ENCODE data around the gene KAT7.

The KAT7 gene

GRCh38 chr17:49760932-49761558, 27.4 kb upstream of the KAT7 start:
- no peak for DNase-seq

DNA sequence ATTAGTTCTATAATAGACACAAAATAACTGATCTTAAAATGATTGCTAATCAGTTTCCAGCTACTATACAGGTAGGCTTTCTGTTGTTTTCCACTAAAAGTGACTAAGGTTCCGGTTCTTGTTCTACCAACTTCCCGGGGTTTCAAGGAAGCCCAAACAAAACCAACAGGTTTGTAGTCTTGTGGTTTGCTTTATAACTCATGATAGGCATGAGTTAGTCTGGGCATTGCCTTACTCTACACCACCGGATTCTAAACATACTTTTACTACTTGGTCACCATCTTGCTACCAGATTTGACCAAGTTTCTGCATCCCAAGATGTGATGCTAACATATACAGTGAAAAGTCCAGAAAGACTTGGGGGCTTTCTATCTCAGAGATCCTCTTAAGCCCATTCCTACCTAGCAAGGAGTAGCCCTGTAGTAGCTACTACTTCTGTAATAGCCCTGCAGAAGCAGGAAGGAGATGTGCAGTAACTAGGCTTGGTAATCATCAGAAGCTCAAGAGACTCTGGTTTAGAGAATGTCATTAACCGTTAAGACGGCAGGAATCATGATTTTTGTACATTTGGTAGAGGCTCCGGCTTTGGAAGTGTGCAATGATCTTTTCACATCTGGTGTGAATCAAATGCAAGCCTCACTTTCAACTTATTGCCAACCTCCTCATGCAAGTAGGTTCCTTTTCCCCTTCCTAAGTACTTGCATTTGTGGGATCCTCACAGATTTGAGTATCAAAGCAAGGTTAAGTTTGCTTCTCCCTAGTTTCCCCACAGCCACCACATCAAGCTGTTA, 26.1 kb upstream of the KAT7 start:
- DNase-seq: no peak

DNA sequence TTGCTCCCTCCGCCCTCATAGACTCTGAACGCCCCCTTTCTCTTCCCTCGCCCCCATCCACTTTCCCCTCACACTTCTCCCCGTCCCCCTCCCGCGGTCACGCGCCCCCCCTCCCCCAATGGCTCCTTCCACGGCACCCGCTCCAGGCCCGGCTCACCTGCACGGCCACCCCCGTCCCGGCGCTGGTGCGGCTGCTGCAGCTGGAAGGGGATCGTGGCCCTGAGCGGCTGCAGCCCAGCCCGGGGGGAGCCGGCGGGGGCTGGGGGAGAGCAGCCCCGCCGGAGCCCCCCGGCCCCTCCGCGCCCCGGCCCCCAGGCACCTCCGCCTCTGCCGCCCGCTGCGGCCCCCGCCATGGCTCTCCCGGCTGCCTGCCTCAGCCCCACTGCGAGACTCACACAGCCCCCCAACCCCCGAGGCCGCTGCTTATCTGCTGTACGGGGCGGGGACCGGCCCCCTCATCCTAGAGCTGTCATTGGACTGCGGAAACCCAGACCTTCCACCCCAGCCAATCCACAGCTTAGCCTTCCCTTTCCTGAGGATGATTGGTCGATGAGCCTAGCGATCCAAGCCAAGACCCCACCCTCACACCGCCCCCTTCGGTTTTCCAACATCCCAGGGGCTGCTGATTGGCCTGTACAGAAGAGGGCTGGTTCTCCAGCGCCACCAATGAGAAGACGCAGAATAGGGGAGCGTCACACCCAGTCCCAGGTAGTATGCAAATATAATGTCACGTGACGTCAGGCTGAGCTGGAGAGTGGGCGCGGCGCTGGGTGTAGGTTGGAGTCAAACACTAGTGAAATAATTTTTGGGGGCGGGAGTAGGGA, 24.5 kb upstream of the KAT7 start, which contains the start of gene FAM117A:
FAM117A (minus strand) TSS at position 397 of the 824 bp plus-strand sequence; CDS start at position 353, 44 bp downstream.
- DNase-seq: peak; percentile 96

DNA sequence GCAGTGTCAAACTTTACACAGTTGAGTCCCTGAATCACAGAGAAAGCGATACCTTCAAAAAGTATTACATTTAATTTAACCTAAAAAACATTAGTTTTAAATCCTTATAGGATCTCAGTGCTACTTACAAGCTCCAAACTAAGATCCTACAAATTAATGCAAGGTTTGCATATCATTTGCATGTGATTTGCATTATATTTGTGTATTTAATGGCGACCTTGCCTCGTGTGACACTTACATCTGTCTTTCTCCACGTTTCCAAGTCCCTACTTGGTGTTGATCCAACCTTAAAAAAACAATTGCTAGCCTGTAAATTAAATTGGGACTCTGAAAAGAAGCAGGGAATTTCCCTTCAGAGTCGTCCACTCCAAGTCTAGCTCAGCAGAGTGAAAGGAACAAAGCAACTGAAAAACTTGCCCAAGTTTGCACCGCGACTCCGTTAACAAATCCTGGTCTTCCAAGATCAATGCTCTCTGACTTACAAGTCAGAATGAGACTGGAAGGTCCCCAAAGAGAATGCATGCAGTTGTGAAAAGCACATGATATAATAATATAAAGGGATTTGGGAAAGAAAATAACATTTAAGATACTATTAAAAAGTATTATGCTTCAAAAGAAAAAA, 23.8 kb upstream of the KAT7 start:
- no peak for DNase-seq

DNA sequence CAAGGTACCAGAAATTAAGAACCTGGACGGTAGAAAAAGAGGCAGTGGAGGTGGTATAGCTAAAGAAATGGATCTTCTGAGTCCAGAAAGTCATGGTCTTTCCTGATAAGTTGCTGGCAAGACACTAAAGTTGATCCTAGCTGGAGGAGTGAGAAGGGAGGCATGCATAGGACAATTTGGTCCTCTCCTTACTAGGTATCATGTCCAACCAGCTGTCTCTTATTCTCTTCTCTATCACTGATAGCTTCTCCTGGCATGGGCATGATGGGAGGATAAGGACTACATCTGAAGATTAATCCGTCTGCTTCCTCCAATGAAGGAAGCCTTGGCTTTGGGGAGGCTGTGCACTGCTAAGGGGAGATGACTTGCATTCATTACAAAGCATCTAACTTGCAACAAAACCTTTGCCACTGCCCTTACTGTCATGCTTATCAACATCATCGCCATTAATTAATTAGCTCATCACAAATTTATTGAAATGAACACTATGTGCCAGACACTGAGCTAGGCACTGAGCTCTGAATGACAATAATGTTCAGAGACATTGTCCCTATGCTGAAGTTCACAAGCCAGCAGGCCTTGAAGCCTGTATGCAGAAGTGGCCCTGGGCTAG, 21.5 kb upstream of the KAT7 start:
- DNase-seq: no peak

GRCh38 chr17:49775546-49776260, 12.8 kb upstream of the KAT7 start:
- no peak for DNase-seq

DNA sequence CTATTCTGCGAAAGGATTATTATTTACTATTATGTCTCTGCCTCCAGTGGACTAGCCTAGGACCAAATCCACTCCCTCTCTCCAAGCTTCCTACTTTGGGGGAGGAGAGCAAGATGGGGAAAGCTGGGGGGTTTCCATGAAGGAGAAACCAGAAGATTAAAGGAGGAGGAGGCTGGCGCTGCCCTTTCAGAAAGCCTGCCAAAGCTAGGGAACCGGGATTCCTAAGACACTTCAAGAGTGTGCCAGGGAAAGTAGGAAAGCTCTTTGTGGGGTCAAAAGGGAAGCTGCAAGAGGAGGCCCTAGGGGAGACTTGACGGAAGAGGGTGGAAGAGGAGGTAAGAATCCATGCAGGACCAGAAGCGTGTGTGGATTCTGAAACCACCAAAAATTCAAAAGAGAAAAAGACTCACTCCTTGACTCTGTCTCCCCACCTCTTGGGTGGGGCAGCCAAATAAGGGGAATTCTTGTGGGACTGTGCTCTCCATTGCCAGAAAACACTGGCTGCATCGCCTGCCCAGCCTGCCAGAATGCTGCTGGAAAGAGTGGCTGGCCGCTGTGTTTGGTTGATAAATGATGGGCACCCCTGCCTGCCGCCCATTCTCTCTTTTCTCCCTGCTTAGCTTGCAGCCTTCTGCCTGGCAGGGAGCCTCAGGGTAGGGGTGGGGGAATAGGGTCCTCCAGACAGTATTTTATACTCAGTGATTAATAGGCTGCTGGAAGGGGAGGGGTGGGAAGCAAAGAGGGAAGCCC, 11.8 kb upstream of the KAT7 start:
- DNase-seq: no peak

DNA sequence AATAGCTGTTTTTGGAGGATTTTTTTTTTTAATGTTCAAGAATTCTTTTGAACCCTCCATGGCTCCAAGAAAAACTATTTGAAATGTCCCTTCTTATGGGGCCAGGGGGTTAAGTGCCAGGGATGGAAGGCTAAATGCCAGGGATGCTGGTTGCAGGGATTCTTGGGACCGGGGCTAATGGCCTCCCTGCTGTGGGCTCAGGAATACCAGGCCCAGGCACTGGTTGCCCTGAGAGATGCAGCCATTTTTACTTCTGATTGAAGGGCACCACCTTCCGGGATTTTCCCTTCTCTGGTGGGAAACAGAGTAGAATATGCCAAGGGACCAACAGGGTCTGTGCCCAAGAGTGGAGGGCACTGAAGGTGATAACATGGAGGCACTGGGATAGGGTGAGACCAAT, 10.9 kb upstream of the KAT7 start:
- no peak for DNase-seq

DNA sequence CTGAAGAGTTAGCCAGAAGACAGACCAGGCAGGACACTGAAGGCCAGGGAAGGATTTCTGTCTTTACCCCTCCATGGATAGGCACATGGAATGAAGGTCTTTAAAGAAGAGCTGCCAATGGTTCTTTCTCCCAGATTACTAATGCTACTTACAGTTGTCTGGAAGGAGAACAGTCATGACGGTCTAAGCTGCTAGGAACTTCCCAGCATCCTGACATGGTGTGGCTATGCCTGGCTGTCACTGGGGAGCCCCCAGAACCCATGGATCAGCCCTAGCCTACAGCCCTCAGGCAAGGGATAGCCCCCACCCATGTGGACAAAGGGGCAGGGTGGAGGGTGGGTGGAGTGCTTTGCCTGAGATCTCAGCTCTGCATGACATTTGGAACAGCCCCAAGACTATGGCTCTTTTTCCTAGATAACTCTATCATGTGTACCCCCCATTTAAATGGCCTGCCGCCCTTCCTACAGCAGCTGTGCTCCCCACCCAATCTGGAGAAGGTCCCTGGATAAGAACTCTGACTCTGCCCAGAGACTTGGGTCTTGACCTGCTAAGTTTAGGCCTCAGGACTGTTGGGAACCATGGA, 9.2 kb upstream of the KAT7 start:
- no peak for DNase-seq

DNA sequence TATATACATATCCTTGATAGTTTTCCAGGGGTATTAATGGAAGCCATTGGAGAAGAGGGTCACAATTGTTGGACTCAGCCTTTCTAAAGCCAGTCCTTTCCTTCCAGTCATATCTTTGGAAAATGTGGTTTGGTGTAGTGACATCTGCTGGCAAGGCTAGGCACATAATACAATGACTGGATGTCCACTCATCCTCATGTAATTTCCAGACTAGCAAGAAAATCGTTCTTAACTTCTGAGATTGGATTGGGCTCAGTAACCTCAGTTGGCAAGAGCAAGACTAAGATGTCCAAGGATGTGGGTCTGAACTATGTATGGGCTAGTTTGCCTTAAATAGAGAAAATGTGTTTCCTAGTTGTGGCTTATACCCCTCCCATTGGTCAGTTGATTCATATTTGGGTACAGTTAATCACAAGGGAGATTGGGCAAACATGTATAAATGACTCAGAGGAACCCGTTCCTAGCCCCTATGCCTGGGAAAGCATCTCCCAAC, 8.7 kb upstream of the KAT7 start:
- DNase-seq: no peak

DNA sequence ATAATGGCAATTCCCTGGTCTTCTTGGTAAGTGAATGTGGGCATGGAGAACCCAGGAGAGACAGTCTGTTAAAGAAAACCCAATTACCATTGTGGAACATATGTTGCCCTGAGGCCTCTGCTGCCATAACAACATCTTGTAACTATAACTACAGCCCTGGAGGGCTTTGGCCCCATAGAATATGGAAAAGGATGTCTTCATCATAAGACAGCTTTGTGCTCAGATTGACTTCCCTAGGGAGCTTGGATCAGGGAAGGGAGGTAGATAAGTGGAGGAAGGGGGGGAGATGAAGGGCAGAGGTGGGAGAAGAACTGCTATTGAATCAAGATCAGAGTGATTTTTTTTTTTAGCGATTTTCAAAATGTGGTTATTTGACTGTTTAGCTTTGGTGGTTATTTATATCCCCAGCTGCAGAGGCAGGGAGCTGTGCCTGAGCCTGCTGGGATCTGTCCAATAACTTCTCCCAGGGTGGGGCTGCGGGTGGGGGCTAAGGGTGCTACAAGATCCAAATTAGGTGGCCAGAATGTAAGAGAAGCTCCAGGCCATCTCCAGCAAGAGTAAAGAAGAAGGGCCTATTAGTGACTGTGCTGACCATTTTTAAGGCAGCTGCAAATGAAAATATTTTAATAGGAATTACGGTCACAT, 5.3 kb upstream of the KAT7 start:
- DNase-seq: no peak

- DNase-seq: no peak
Observed at GRCh38 chr17:49783791-49784190, 4.7 kb upstream of the KAT7 start.

DNA sequence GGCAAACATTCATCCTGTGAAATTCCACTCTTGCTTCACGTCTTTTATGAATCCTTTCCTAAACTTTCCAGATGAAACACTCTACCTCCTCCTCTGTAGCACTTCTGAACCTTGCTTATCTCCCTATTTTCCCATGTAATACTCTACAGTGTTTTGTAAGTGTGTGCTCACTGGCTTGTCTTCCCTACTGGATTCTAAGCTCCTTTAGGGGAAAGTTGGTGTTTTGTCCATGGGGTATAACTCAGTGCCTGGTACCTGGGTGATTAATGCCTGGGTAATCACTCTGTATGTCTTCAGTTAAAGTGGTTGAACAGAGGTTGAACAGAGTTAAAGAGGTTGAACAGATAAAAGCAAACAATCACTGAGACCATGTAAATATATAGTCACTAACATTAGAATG, 3.8 kb upstream of the KAT7 start:
- DNase-seq: no peak

- no peak for DNase-seq
Observed at GRCh38 chr17:49787884-49788477, 500 bp upstream of the KAT7 start.

GRCh38 chr17:49789243-49789578, 730 bp downstream of the KAT7 start:
- DNase-seq: no peak

GRCh38 chr17:49793309-49793708, 4.8 kb downstream of the KAT7 start:
- DNase-seq: no peak

GRCh38 chr17:49795372-49795771, 6.9 kb downstream of the KAT7 start:
- no peak for DNase-seq

DNA sequence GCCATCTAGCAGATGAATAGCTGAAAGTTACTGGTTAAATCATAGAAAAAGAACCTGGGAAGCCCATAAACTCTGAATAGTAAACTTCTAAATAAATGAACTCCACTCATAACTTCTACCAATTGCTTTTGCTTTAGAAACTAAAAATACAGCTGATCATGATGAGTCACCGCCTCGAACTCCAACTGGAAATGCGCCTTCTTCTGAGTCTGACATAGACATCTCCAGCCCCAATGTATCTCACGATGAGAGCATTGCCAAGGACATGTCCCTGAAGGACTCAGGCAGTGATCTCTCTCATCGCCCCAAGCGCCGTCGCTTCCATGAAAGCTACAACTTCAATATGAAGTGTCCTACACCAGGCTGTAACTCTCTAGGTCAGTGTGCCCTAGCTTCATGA, 9.7 kb downstream of the KAT7 start:
- no peak for DNase-seq

- DNase-seq: no peak
Observed at GRCh38 chr17:49798738-49799137, 10.3 kb downstream of the KAT7 start.

- no peak for DNase-seq
Observed at GRCh38 chr17:49809056-49809455, 20.6 kb downstream of the KAT7 start.
